Stomach (tissue), 9 donors: ENCODE measurements around the gene ADAM12. TPM values are rescaled to one million over a fixed set of nuclear protein-coding genes. Genes with fewer than 3 reads are reported as not detected.

Source experiments
- DNase-seq, 2 donors: peaks; one replicate each; pipeline versions ENCODE4 v3.0.0 to v3.0.0-alpha.2; 2013 to 2019
- H3K27ac ChIP-seq, 5 donors: fragments of 200-600 bp in 4 of 5; sonication (generic) in 4 of 5; one replicate each; pipeline ENCODE4 v1.5.1; 2013 to 2019; ENCODE audit warnings: mild to moderate bottlenecking in 1 of 5, moderate library complexity in 1 of 5
- H3K27me3 ChIP-seq, 3 donors: fragments of 200-600 bp; sonication (generic); one replicate each; pipeline ENCODE4 v1.5.1; 2017 to 2019; ENCODE audit warnings: mixed run types in 1 of 3
- H3K36me3 ChIP-seq, 4 donors: fragments of 200-600 bp; sonication (generic); 1 replicate in 3 of 4; 2 replicates in 1 of 4; pipeline ENCODE4 v1.5.1; 2016 to 2019
- H3K4me1 ChIP-seq, 4 donors: fragments of 200-600 bp; sonication (generic); one replicate each; pipeline ENCODE4 v1.5.1; 2016 to 2019
- H3K4me3 ChIP-seq, 4 donors: fragments of 200-600 bp; sonication (generic) in 3 of 4; one replicate each; pipeline ENCODE4 v1.5.1; 2016 to 2019; ENCODE audit warnings: mild to moderate bottlenecking in 1 of 4
- H3K9me3 ChIP-seq, 4 donors: fragments of 200-600 bp; sonication (generic); one replicate each; pipeline ENCODE4 v1.5.1; 2016 to 2019
- CTCF ChIP-seq, 7 experiments: fragments of 450-650 bp in 4 of 7; fragments of 200-600 bp in 3 of 7; sonication (generic) in 3 of 7; IDR thresholded peaks; one replicate each; pipeline ENCODE4 v1.5.1; 2016 to 2019; ENCODE audit warnings: antibody characterized with exemption in 7 of 7, control low read depth in 2 of 7, mild to moderate bottlenecking in 1 of 7
- EP300 ChIP-seq: sonication (generic); formaldehyde crosslinking; IDR thresholded peaks from one replicate; pipeline ENCODE4 v1.6.1; 2017; ENCODE audit warnings: antibody characterized with exemption
- POLR2A ChIP-seq, 4 donors: fragments of 450-650 bp; IDR thresholded peaks; one replicate each; pipeline ENCODE4 v1.6.1; 2016; ENCODE audit warnings: antibody characterized with exemption in 4 of 4, control low read depth in 2 of 4, mild to moderate bottlenecking in 1 of 4, moderate library complexity in 1 of 4
- POLR2AphosphoS5 ChIP-seq, 3 donors: sonication (generic); formaldehyde crosslinking; IDR thresholded peaks; one replicate each; pipeline ENCODE4 v1.6.1; 2016; ENCODE audit warnings: antibody characterized with exemption in 3 of 3
- WGBS, 5 donors: extraction: QIAGEN DNeasy Blood & Tissue Kit in 3 of 5; methylation state at CpG; one replicate each; pipeline versions ENCODE4 v1.1.5 to v1.1.7; 2013 to 2018; 5-methylcytosine and 5-hydroxymethylcytosine counted together
- intact Hi-C: fragments of 100-400 bp; cut with DNase I; formaldehyde crosslinking; loops from one replicate; pipeline ENCODE4 v1.15.1; 2023; ENCODE audit warnings: low total_unique reads
- polyA plus RNA-seq, 3 donors: library from polyadenylated mRNA; stranded (reverse); fragments of 200-250 nt; gene quantifications; one replicate each; pipeline ENCODE4 v1.2.3, GENCODE V29; 2013
- total RNA-seq, 5 donors: library from RNA; depleted of rRNA; stranded (reverse); fragments of >200 nt; gene quantifications; one replicate each; pipeline versions ENCODE4 v1.1.0 to v1.2.3, GENCODE V29; 2014 to 2016
- donor health status: healthy with polysubstance abuse.
- donor health status: Bipolar disorder and iron deficiency.
- donor health status: healthy.

Gene ADAM12
- total and polyA plus RNA-seq, 8 donors = 0.03 to 6.4 (median 0.50) TPM; not detected in 3

- Histone ChIP-seq H3K36me3 (no peaks in the 10 kb centered on the region), H3K27me3 (no peaks in the 10 kb centered on the region), H3K9me3 (peaks cover 0 to 4% (median 0%) of the 10 kb centered on the region in 4 donors), H3K4me3 (no peak overlapping the region), H3K4me1 (no peaks in the 10 kb centered on the region), H3K27ac (no peak overlapping the region)
- no peak for DNase-seq
- WGBS, 5 donors = 73 to 80% (median 76%) methylated on average over 2 of the region's 2 CpGs
- no peak for TF ChIP-seq POLR2A (IDR thresholded peaks at IDR 0.05)
- no peak for TF ChIP-seq POLR2AphosphoS5 (IDR thresholded peaks at IDR 0.05)
- no peak for TF ChIP-seq CTCF (IDR thresholded peaks at IDR 0.05)
- no peak for TF ChIP-seq EP300
- intact Hi-C loops = no loop called here
Observed at GRCh38 chr10:126374435-126374834, 13.8 kb downstream of the ADAM12 start.

- H3K27me3 ChIP-seq = no peaks in the 10 kb centered on the region
- no peak overlapping the region for H3K4me3 ChIP-seq
- WGBS, 5 donors = 80 to 97% (median 89%) methylated on average over 1 of the region's 1 CpG
- no peak for TF ChIP-seq POLR2AphosphoS5 (IDR thresholded peaks at IDR 0.05)
- no peak for TF ChIP-seq CTCF (IDR thresholded peaks at IDR 0.05)
- no peak for TF ChIP-seq EP300
- H3K9me3 ChIP-seq = peaks cover 0 to 4% (median 0%) of the 10 kb centered on the region in 4 donors
- H3K36me3 ChIP-seq = no peaks in the 10 kb centered on the region
- H3K4me1 ChIP-seq = no peaks in the 10 kb centered on the region
- intact Hi-C loops = no loop called here
- H3K27ac ChIP-seq = no peak overlapping the region
- no peak for DNase-seq
Observed at GRCh38 chr10:126373972-126374371, 14.3 kb downstream of the ADAM12 start.

- intact Hi-C loops = no loop called here
- H3K4me1 ChIP-seq = no peaks in the 10 kb centered on the region
- no peak overlapping the region for H3K4me3 ChIP-seq
- H3K27me3 ChIP-seq = no peaks in the 10 kb centered on the region
- no peak for DNase-seq
- TF ChIP-seq POLR2A (IDR thresholded peaks at IDR 0.05) (no peak), POLR2AphosphoS5 (IDR thresholded peaks at IDR 0.05) (no peak), EP300 (no peak), CTCF (IDR thresholded peaks at IDR 0.05) (no peak)
- H3K36me3 ChIP-seq = no peaks in the 10 kb centered on the region
- H3K27ac ChIP-seq = no peak overlapping the region
- WGBS, 5 donors = 65 to 78% (median 66%) methylated on average over 4 of the region's 4 CpGs
- peaks cover 0 to 4% (median 0%) of the 10 kb centered on the region in 4 donors for H3K9me3 ChIP-seq
Observed at GRCh38 chr10:126373147-126373546, 15.1 kb downstream of the ADAM12 start.

- H3K4me1 ChIP-seq = no peaks in the 10 kb centered on the region
- 4 to 21% (median 15%) methylated on average over 1 of the region's 1 CpG for WGBS, 5 donors
Observed at GRCh38 chr10:126372396-126372795, 15.9 kb downstream of the ADAM12 start.

More at GRCh38 chr10:126372396-126372795, 15.9 kb downstream of the ADAM12 start:
- Histone ChIP-seq H3K36me3 (no peaks in the 10 kb centered on the region), H3K27ac (no peak overlapping the region), H3K9me3 (peaks cover 0 to 4% (median 0%) of the 10 kb centered on the region in 4 donors), H3K4me3 (no peak overlapping the region), H3K27me3 (no peaks in the 10 kb centered on the region)
- no peak for TF ChIP-seq EP300
- TF ChIP-seq CTCF (IDR thresholded peaks at IDR 0.05) = no peak
- TF ChIP-seq POLR2AphosphoS5 (IDR thresholded peaks at IDR 0.05) = no peak
- TF ChIP-seq POLR2A (IDR thresholded peaks at IDR 0.05) = no peak
- DNase-seq = no peak
- intact Hi-C loops = no loop called here
